HG03139 (cell line): ENCODE data around the gene ZNF738.
A peak's percentile ranks its signal among the peaks of the same experiment; 100 is the strongest.
"Not testable (repeated sequence)": the region's sequence is repeated elsewhere in the genome, so short reads cannot be mapped to it uniquely, and the experiment has no call there.

Source experiments
- ATAC-seq: cut with Tn5 transposase; IDR thresholded peaks from one replicate; pipeline ENCODE4 v1.9.1; 2021; ENCODE audit not compliant: unreplicated experiment

ZNF738 gene

GRCh38 chr19:21358768-21359451 is at the start of gene ZNF738:
TSS of gene ZNF738 (plus strand) at chr19:21359000. CDS start at chr19:21359141, 141 bp downstream.
- peak; percentile 92 for ATAC-seq

- not testable (repeated sequence) for ATAC-seq
Observed at GRCh38 chr19:21312807-21313206, 46.0 kb upstream of the ZNF738 start.

GRCh38 chr19:21314676-21315075 is 44.1 kb upstream of the ZNF738 start:
- no peak for ATAC-seq

DNA sequence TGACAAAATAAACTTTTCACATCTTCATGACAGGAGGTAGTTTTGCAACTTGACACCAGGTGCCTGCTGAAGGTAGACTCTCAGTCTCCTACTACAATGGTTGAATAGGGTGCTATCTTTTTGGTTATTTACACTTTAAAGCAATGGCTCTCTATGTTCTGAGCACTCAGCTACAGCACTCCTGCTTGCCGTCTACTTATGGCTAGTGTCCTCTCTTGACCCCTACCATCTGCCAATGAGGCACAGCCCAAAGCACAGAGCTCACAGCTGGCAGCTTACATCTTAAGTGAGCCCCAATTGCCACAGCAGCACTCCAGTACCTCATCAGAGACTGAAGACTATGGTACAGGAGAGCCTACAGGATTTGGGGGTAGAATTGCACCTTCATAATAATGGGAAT is 41.0 kb upstream of the ZNF738 start:
- no peak for ATAC-seq

DNA sequence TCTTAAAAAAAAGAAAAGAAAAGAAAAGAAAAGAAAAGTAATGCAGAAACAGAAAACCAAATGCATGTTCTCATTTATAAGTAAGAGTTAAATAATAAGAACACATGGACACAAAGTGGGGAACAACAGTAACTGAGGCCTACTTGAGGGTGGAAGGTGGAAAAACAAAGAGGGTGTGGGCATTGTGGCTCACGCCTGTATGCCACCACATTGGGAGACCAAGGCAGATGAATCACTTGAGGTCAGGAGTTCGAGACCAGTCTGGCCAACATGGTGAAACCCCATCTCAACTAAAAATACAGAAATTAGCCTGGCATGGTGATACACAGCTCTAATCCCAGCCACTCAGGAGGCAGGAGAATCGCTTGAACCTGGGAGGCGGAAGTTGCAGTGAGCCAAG is 37.7 kb upstream of the ZNF738 start:
- ATAC-seq, result no peak

DNA sequence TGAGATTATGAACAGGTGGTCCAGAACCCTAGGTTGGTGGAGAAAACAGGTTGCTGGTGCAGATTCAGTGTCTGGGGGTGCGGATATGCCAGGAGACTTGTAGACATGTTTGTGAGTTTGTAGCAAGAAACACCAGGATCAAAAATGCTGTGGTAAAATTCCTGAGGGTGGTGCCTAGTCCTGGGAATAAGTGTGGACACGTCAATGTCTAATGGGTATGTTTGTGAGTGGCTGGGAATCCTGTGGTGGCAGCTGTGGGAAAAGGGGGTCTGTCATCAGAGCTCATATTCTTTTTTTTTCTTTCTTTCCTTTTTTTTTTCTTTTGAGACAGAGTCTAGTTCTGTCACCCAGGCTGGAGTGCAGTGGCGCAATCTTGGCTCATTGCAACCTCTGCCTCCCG is 36.8 kb upstream of the ZNF738 start:
- no peak for ATAC-seq

DNA sequence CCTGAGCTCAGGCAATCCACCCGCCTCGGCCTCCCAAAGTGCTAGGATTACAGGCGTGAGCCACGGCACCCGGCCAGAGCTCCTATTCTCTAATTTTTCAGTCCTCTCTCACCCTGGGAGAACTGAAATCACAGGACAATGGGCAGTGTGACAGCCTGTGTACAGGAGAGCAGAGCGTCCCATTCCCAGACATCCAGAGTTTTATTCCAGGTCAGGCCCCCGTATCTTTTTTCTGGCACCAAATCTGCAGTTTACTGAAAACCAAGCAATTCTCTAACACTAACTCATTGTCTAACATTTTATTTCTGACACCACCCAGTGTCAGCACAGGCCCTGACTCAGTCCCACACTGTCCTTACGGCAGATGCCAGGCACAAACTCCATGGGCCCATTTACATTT is 36.3 kb upstream of the ZNF738 start:
- no peak for ATAC-seq

GRCh38 chr19:21323000-21323399 is 35.8 kb upstream of the ZNF738 start:
- ATAC-seq, result no peak

DNA sequence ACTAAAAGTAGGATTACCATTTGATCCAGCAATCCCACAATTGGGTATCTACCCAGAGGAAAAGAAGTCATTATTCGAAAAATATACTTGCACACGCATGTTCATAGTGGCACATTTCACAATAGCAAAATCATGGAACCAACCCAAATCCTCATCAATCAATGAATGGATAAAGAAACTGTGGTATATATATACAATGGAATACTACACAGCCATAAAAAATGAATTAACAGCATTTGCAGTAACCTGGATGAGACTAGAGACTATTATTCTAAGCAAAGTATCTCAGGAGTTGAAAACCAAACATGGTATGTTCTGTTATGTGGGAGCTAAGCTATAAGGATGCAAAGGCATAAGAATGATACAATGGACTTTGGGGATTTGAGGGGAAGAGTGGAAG is 32.6 kb upstream of the ZNF738 start:
- no peak for ATAC-seq

- no peak for ATAC-seq
Observed at GRCh38 chr19:21328406-21328805, 30.4 kb upstream of the ZNF738 start.

GRCh38 chr19:21328885-21329605 is 29.8 kb upstream of the ZNF738 start, which contains the start of gene ZNF708:
TSS of gene ZNF708 (minus strand) at chr19:21329410. CDS start at chr19:21329212, 198 bp downstream.
- ATAC-seq, result peak; percentile 99

DNA sequence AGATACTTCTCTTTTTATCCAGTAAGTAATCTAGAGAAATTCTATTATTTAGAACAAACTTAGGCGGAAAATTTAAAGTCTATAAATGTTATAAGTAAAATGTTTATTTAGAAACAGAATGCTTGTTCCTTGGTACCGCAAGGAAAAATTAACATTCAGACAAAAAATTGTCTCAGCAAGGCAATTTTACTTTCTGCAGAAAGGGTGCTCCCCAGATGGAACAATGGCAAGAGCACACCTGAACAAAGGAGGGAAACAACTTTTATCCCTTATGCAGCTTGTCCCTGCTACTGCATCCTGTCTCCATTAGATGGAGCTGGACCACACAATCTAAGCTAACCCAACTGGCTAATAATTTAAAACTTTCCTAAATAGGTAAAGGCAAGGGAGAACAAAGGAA is 23.1 kb upstream of the ZNF738 start:
- ATAC-seq, result no peak

GRCh38 chr19:21344841-21345240 is 14.0 kb upstream of the ZNF738 start:
- ATAC-seq, result not testable (repeated sequence)

- ATAC-seq, result no peak
Observed at GRCh38 chr19:21352830-21353229, 6.0 kb upstream of the ZNF738 start.

- no peak for ATAC-seq
Observed at GRCh38 chr19:21362291-21362690, 3.5 kb downstream of the ZNF738 start.

GRCh38 chr19:21383980-21384582 is 25.3 kb downstream of the ZNF738 start:
- ATAC-seq, result no peak

DNA sequence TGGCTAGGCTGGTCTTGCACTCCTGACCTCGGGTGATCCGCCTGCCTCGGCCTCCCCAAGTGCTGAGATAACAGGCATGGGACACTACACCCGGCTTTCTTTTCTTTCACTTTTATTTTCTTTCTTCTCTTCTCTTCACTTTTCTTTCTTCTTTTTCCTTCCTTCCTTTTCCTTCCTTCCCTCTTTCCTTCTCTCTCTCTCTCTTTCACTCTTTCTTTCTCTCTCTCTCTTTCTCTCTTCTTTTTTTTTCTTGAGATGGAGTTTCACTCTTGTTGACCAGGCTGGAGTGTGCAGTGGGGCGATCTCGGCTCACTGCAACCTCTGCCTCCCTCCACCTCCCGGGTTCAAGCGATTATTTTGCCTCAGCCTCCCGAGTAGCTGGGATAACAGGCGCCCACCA is 37.3 kb downstream of the ZNF738 start:
- ATAC-seq, result no peak

DNA sequence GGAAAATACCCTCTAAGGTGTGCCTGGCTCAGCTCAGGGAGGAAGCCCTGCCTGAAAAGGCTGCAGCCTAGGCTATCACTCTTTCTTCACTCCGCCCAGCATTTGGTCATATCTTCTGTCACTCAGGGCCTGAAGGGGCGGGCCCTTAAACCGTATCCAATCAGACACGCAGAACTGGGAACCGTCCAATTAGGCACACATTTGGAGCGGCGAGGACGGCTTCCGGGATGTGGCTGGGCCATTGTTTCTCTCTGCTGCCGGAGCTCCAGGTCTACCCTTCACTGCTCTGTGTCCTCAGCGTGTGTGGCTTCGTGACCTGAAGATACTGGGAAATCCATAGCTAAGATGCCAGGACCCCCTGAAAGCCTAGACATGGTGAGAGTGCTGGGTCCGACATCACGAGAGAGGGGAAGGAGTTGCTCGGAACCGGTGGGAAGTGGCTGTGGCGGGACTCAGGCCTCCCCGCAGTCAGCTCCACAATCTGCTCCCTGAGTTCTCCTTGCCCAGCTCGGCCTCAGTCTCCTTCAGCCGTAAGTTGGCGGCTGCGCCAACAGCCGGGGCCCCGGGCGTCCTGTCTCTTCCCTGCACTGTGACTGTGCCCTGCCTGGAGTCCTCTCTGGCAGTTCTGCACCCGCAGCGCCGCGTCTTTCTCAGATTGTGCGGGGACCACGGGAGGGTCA is 38.2 kb downstream of the ZNF738 start, which contains the start of gene ZNF493:
TSS of gene ZNF493 (plus strand) at position 241 of the 680 bp plus-strand sequence. CDS start at position 346, 105 bp downstream.
- peak; percentile 100 for ATAC-seq

DNA sequence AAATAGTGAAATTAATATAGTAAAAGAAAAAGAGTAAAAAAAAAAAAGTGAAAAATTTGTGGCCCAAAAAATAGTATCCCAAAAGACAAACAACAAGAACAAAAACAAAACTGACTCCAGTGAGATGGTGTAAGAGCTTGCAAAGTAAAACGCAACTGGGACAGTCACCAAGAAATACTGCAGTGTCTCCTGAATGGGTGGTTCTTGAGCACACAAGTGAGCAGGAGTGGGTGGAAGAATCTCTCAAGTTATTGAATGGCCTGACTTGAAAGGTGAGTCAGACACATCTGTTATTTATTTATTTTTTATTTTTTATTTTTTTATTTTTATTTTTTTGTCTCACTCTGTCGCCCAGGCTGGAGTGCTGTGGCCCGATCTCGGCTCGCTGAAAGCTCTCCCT is 40.1 kb downstream of the ZNF738 start:
- no peak for ATAC-seq

GRCh38 chr19:21402303-21402985 is 43.6 kb downstream of the ZNF738 start:
- ATAC-seq, result no peak

GRCh38 chr19:21410166-21410565 is 51.4 kb downstream of the ZNF738 start:
- ATAC-seq, result no peak
